IPS-20b (cell line): ENCODE data around the gene AMY1C.
"Not testable (repeated sequence)": the region's sequence is repeated elsewhere in the genome, so short reads cannot be mapped to it uniquely, and the experiment has no call there.

Experiments
- H3K27ac ChIP-seq: one replicate; pipeline ENCODE4 v1.5.1; 2013; ENCODE audit warnings: low read length
- H3K27me3 ChIP-seq: 2 replicates; pipeline ENCODE4 v1.6.1; 2013; ENCODE audit warnings: mild to moderate bottlenecking, low read length, inconsistent platforms; ENCODE audit not compliant: insufficient read depth
- H3K36me3 ChIP-seq: 2 replicates; pipeline ENCODE4 v1.6.1; 2013; ENCODE audit warnings: low read depth, mild to moderate bottlenecking, inconsistent platforms, low read length, moderate library complexity; ENCODE audit not compliant: insufficient read depth
- H3K4me1 ChIP-seq: 2 replicates; pipeline ENCODE4 v1.6.1; 2013; ENCODE audit warnings: mild to moderate bottlenecking, control low read depth, inconsistent platforms, low read length, moderate library complexity; ENCODE audit not compliant: insufficient read depth
- H3K4me3 ChIP-seq: 2 replicates; pipeline ENCODE4 v1.5.1; 2013; ENCODE audit warnings: mild to moderate bottlenecking, low read length, inconsistent platforms
- H3K9ac ChIP-seq: 2 replicates; pipeline ENCODE4 v1.6.1; 2013; ENCODE audit warnings: low read depth, mild to moderate bottlenecking, inconsistent platforms, low read length, moderate library complexity
- H3K9me3 ChIP-seq: 2 replicates; pipeline ENCODE4 v1.6.1; 2013; ENCODE audit warnings: mild to moderate bottlenecking, low read depth, low read length, inconsistent platforms; ENCODE audit not compliant: insufficient read depth

AMY1C gene

GRCh38 chr1:103749598-103749997 lies at the start of gene AMY1C:
Gene AMY1C, plus strand, starts transcription at chr1:103749898. Its CDS starts 572 bp downstream, at chr1:103750470.
- H3K9me3 ChIP-seq, H3K9ac ChIP-seq, H3K4me3 ChIP-seq, H3K36me3 ChIP-seq, H3K27ac ChIP-seq, H3K27me3 ChIP-seq, H3K4me1 ChIP-seq: not testable (repeated sequence)

GRCh38 chr1:103700669-103701068 lies 49.0 kb upstream of the AMY1C start:
- H3K4me1 ChIP-seq, H3K27me3 ChIP-seq, H3K9ac ChIP-seq, H3K9me3 ChIP-seq, H3K27ac ChIP-seq, H3K4me3 ChIP-seq, H3K36me3 ChIP-seq: not testable (repeated sequence)

GRCh38 chr1:103701256-103701655 lies 48.4 kb upstream of the AMY1C start:
- not testable (repeated sequence) for H3K9me3 ChIP-seq, H3K9ac ChIP-seq, H3K4me3 ChIP-seq, H3K36me3 ChIP-seq, H3K27ac ChIP-seq, H3K4me1 ChIP-seq, H3K27me3 ChIP-seq

GRCh38 chr1:103707670-103708069 lies 42.0 kb upstream of the AMY1C start:
- not testable (repeated sequence) for H3K4me3 ChIP-seq, H3K36me3 ChIP-seq, H3K27me3 ChIP-seq, H3K4me1 ChIP-seq, H3K9me3 ChIP-seq, H3K27ac ChIP-seq, H3K9ac ChIP-seq

- not testable (repeated sequence) for H3K9me3 ChIP-seq, H3K36me3 ChIP-seq, H3K4me1 ChIP-seq, H3K4me3 ChIP-seq, H3K27ac ChIP-seq, H3K27me3 ChIP-seq, H3K9ac ChIP-seq
Measured at GRCh38 chr1:103710381-103710780, 39.3 kb upstream of the AMY1C start.

GRCh38 chr1:103717404-103717803 lies 32.3 kb upstream of the AMY1C start:
- not testable (repeated sequence) for H3K9ac ChIP-seq, H3K27me3 ChIP-seq, H3K4me1 ChIP-seq, H3K4me3 ChIP-seq, H3K27ac ChIP-seq, H3K36me3 ChIP-seq, H3K9me3 ChIP-seq

- H3K36me3 ChIP-seq, H3K9ac ChIP-seq, H3K4me3 ChIP-seq, H3K9me3 ChIP-seq, H3K27ac ChIP-seq, H3K27me3 ChIP-seq, H3K4me1 ChIP-seq: not testable (repeated sequence)
Measured at GRCh38 chr1:103721473-103721872, 28.2 kb upstream of the AMY1C start.

- not testable (repeated sequence) for H3K4me3 ChIP-seq, H3K9me3 ChIP-seq, H3K27me3 ChIP-seq, H3K9ac ChIP-seq, H3K27ac ChIP-seq, H3K4me1 ChIP-seq, H3K36me3 ChIP-seq
Measured at GRCh38 chr1:103735334-103735733, 14.4 kb upstream of the AMY1C start.

- H3K9me3 ChIP-seq, H3K9ac ChIP-seq, H3K27me3 ChIP-seq, H3K36me3 ChIP-seq, H3K4me1 ChIP-seq, H3K4me3 ChIP-seq, H3K27ac ChIP-seq: not testable (repeated sequence)
Measured at GRCh38 chr1:103738031-103738430, 11.7 kb upstream of the AMY1C start.

GRCh38 chr1:103744449-103744848 lies 5.2 kb upstream of the AMY1C start:
- H3K27me3 ChIP-seq, H3K4me1 ChIP-seq, H3K9ac ChIP-seq, H3K9me3 ChIP-seq, H3K27ac ChIP-seq, H3K4me3 ChIP-seq, H3K36me3 ChIP-seq: not testable (repeated sequence)

GRCh38 chr1:103745040-103745439 lies 4.7 kb upstream of the AMY1C start:
- not testable (repeated sequence) for H3K4me1 ChIP-seq, H3K36me3 ChIP-seq, H3K9ac ChIP-seq, H3K4me3 ChIP-seq, H3K27ac ChIP-seq, H3K9me3 ChIP-seq, H3K27me3 ChIP-seq

- not testable (repeated sequence) for H3K27ac ChIP-seq, H3K9me3 ChIP-seq, H3K27me3 ChIP-seq, H3K9ac ChIP-seq, H3K36me3 ChIP-seq, H3K4me1 ChIP-seq, H3K4me3 ChIP-seq
Measured at GRCh38 chr1:103748273-103748672, 1.4 kb upstream of the AMY1C start.

- no peak overlapping the region for H3K4me3 ChIP-seq
- H3K9me3 ChIP-seq, result peaks cover 12% of the 10 kb centered on the region
- H3K4me1 ChIP-seq, result no peaks in the 10 kb centered on the region
- H3K27me3 ChIP-seq, result no peaks in the 10 kb centered on the region
- no peaks in the 10 kb centered on the region for H3K36me3 ChIP-seq
- no peak overlapping the region for H3K27ac ChIP-seq
- no peak overlapping the region for H3K9ac ChIP-seq
Measured at GRCh38 chr1:103761896-103762295, 12.2 kb downstream of the AMY1C start.
